ENCODE results near the gene C1orf159. TPM values are rescaled to one million over a fixed set of nuclear protein-coding genes. Genes with fewer than 3 reads are reported as not detected.

Gene C1orf159
- total and polyA plus RNA-seq, 2 donors (not counting 1 experiment from before 2014, with no cell fraction given): 23.0 to 25.6 TPM

DNA sequence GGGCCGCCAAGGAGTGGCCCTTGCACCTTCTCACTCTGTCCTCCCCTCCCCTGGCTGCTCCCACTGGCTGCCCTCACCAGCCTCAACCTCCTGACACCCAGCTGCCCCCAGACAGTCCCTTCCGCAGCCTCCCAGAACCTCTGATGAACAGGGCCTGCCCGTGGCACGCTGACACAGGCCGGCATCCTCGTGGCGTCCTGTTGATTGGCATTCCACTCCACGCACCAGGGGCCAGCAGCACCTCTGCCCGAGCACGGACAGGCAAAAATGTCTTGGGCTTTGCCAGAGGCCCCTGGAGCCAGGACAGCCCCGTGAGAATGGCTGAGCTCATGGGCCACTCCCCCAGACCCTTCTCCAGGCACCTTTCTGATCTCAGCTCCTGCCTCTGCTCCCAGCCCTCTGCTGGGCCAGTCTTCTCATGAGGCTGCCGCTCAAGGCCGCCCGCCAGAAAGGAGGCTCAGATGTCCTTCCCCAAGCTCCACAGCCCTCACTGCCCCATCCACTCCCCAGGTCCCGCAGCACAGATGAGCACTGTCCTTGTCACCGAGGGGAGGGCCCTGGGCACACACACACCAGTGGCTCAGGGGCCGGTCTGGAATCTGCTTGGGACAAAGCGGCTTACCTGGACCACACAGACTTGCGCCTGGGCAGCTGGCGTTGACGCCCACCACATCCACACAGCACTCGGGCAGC is 26.0 kb downstream of the C1orf159 start:
- Histone ChIP-seq H2AFZ (ENCODE audit: insufficient read depth, low read depth, low read length, poor library complexity, severe bottlenecking) (no peak overlapping the region), H3K36me3 (replicated peaks in 1 of 2; ENCODE audit: control extremely low read depth in 1 of 2, control insufficient read depth in 1 of 2, extremely low read depth in 1 of 2, insufficient read depth in 2 of 2, low read length in 1 of 2) (no peaks in the 10 kb centered on the region), H3K79me2 (ENCODE audit: control insufficient read depth, insufficient read depth, low read length) (no peaks in the 10 kb centered on the region), H3K9me3 (ENCODE audit: control extremely low read depth in 1 of 3, control insufficient read depth in 2 of 3, insufficient read depth in 1 of 3, low read length in 2 of 3) (no peaks in the 10 kb centered on the region), H3K27me3 (replicated peaks in 1 of 4; ENCODE audit: control extremely low read depth in 1 of 4, control insufficient read depth in 3 of 4, insufficient read depth in 4 of 4, low read length in 3 of 4) (no peaks in the 10 kb centered on the region), H3K4me2 (replicated peaks; ENCODE audit: low read depth, low read length, poor library complexity, severe bottlenecking) (no peak overlapping the region), H4K20me1 (ENCODE audit: control insufficient read depth, insufficient read depth, low read length, poor library complexity, severe bottlenecking) (no peaks in the 10 kb centered on the region), H3K4me3 (ENCODE audit: control extremely low read depth in 1 of 5, extremely low read depth in 1 of 5, insufficient read depth in 1 of 5, low read depth in 2 of 5, low read length in 4 of 5) (no peak overlapping the region), H3K4me1 (ENCODE audit: control insufficient read depth in 2 of 2, insufficient read depth in 2 of 2, low read length in 2 of 2) (peaks cover 0 to 7% of the 10 kb centered on the region in 2 donors), H3K9ac (ENCODE audit: low read length) (no peak overlapping the region), H3K27ac (ENCODE audit: low read length in 2 of 2) (no peak overlapping the region)
- 96% methylated on average over 22 of the region's 22 CpGs for WGBS (ENCODE audit: insufficient coverage)
- no peaks in the 10 kb centered on the region for H3K27me3 Mint-ChIP-seq
- intact Hi-C loops (cut with micrococcal nuclease): no loop called here
- TF ChIP-seq, protein P1, sequence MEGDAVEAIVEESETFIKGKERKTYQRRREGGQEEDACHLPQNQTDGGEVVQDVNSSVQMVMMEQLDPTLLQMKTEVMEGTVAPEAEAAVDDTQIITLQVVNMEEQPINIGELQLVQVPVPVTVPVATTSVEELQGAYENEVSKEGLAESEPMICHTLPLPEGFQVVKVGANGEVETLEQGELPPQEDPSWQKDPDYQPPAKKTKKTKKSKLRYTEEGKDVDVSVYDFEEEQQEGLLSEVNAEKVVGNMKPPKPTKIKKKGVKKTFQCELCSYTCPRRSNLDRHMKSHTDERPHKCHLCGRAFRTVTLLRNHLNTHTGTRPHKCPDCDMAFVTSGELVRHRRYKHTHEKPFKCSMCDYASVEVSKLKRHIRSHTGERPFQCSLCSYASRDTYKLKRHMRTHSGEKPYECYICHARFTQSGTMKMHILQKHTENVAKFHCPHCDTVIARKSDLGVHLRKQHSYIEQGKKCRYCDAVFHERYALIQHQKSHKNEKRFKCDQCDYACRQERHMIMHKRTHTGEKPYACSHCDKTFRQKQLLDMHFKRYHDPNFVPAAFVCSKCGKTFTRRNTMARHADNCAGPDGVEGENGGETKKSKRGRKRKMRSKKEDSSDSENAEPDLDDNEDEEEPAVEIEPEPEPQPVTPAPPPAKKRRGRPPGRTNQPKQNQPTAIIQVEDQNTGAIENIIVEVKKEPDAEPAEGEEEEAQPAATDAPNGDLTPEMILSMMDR (IDR thresholded peaks at IDR 0.05): no peak
- TF ChIP-seq EZH2 (IDR thresholded peaks at IDR 0.05; ENCODE audit: borderline replicate concordance, insufficient read depth, low read depth, low read length, poor library complexity, severe bottlenecking): no peak
- ChIA-PET CTCF (interaction anchor here (0.8 kb wide), 1 partner anchor 32 kb away, joined by 3 read pairs; no protein-coding TSS in a partner anchor), POLR2A (no interaction called here)
- ATAC-seq (ENCODE audit: low read depth) (no peak), DNase-seq (no peak)
- no peaks in the 10 kb centered on the region for H3K9me3 Mint-ChIP-seq (ENCODE audit: insufficient read depth)
- no peak overlapping the region for H3K27ac Mint-ChIP-seq
- no peak overlapping the region for H3K4me3 Mint-ChIP-seq
- peaks cover 5% of the 10 kb centered on the region for H3K4me1 Mint-ChIP-seq

DNA sequence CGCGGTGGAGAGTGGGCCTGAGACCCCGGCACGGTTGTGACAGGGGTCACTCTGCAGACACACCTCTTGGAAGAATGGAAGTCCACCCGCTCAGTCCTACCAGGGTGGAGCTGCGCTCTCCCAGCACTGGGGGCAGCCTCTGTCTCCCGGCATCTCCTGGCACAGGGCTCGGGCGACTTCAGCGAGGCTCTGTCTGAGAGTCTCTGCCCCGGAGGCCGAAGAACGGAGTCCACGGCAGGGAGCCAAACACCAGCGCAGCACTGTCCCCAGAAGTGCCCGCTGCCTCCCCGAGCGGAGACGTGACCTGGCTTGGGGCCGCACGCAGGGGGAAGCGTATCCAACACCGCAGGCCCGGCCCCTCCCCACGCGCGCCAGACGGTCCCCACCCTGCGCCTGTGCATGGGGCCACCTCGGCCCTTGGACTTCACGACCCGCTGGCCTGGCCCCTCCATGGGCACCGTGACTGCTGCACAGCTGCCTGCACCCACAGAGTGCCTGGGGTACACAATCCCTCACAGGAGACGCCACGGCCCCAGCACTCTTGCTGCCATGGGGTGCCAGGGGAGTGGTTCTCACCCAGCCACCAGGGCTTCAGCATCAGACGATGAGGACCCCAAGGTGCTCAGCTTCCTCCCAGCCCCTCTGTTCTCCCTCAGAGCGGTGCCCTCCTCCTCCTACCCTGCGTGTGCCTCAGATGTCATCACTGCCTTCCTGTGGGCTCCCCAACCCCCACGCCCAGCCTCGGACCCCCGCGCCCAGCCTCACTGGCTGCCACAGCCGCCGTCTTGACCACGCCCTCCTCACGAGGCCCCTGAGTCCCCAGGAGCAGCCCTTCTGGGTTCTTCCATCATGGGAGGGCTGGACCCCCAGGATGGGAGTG is 26.8 kb downstream of the C1orf159 start:
- no peak overlapping the region for H3K4me3 Mint-ChIP-seq
- ATAC-seq (ENCODE audit: low read depth) (no peak), DNase-seq (no peak)
- no peak overlapping the region for H3K4me3 ChIP-seq (ENCODE audit: control extremely low read depth in 1 of 5, extremely low read depth in 1 of 5, insufficient read depth in 1 of 5, low read depth in 2 of 5, low read length in 4 of 5)
- no peaks in the 10 kb centered on the region for H3K79me2 ChIP-seq (ENCODE audit: control insufficient read depth, insufficient read depth, low read length)
- no peaks in the 10 kb centered on the region for H3K36me3 ChIP-seq (replicated peaks in 1 of 2; ENCODE audit: control extremely low read depth in 1 of 2, control insufficient read depth in 1 of 2, extremely low read depth in 1 of 2, insufficient read depth in 2 of 2, low read length in 1 of 2)
- intact Hi-C loops (cut with micrococcal nuclease): no loop called here
- H2AFZ ChIP-seq (ENCODE audit: insufficient read depth, low read depth, low read length, poor library complexity, severe bottlenecking): no peak overlapping the region
- H4K20me1 ChIP-seq (ENCODE audit: control insufficient read depth, insufficient read depth, low read length, poor library complexity, severe bottlenecking): no peaks in the 10 kb centered on the region
- peaks cover 5% of the 10 kb centered on the region for H3K4me1 Mint-ChIP-seq
- no peak overlapping the region for H3K27ac ChIP-seq (ENCODE audit: low read length in 2 of 2)
- no peak overlapping the region for H3K9ac ChIP-seq (ENCODE audit: low read length)
- ChIA-PET CTCF (no interaction called here), POLR2A (no interaction called here)
- H3K27me3 ChIP-seq (replicated peaks in 1 of 4; ENCODE audit: control extremely low read depth in 1 of 4, control insufficient read depth in 3 of 4, insufficient read depth in 4 of 4, low read length in 3 of 4): no peaks in the 10 kb centered on the region
- no peaks in the 10 kb centered on the region for H3K9me3 Mint-ChIP-seq (ENCODE audit: insufficient read depth)
- H3K4me2 ChIP-seq (replicated peaks; ENCODE audit: low read depth, low read length, poor library complexity, severe bottlenecking): no peak overlapping the region
- no peaks in the 10 kb centered on the region for H3K27me3 Mint-ChIP-seq
- TF ChIP-seq, protein P1 (IDR thresholded peaks at IDR 0.05): no peak
- TF ChIP-seq EZH2 (IDR thresholded peaks at IDR 0.05; ENCODE audit: borderline replicate concordance, insufficient read depth, low read depth, low read length, poor library complexity, severe bottlenecking): no peak
- no peaks in the 10 kb centered on the region for H3K9me3 ChIP-seq (ENCODE audit: control extremely low read depth in 1 of 3, control insufficient read depth in 2 of 3, insufficient read depth in 1 of 3, low read length in 2 of 3)
- peaks cover 0 to 7% of the 10 kb centered on the region in 2 donors for H3K4me1 ChIP-seq (ENCODE audit: control insufficient read depth in 2 of 2, insufficient read depth in 2 of 2, low read length in 2 of 2)
- no peak overlapping the region for H3K27ac Mint-ChIP-seq
- 96% methylated on average over 46 of the region's 46 CpGs for WGBS (ENCODE audit: insufficient coverage)
